H9 (cell line): ENCODE data around the gene G2E3. TPM values are rescaled to one million over a fixed set of nuclear protein-coding genes. Genes with fewer than 3 reads are reported as not detected.

Source experiments
- DNase-seq: peaks from one replicate; pipeline ENCODE4 v3.0.0-alpha.2; 2017
- H2AFZ ChIP-seq: one replicate; pipeline ENCODE4 v1.6.1; 2013; ENCODE audit warnings: mild to moderate bottlenecking, low read length, control low read depth, moderate library complexity
- H2AK5ac ChIP-seq: 2 replicates; pipeline ENCODE4 v1.6.1; 2013; ENCODE audit warnings: low read length, control low read depth, mixed read lengths; ENCODE audit not compliant: insufficient read length
- H2BK120ac ChIP-seq: one replicate; pipeline ENCODE4 v1.6.1; 2013; ENCODE audit warnings: low read depth, mild to moderate bottlenecking, low read length, control low read depth, inconsistent platforms; ENCODE audit not compliant: poor library complexity, severe bottlenecking
- H2BK12ac ChIP-seq: 2 replicates; pipeline ENCODE4 v1.6.1; 2013; ENCODE audit warnings: low read length, control low read depth, mixed read lengths, low read depth; ENCODE audit not compliant: insufficient read length
- H2BK15ac ChIP-seq: 2 replicates; pipeline ENCODE4 v1.6.1; 2013; ENCODE audit warnings: low read depth, low read length, control low read depth
- H2BK20ac ChIP-seq: one replicate; pipeline ENCODE4 v1.6.1; 2013; ENCODE audit warnings: low read depth, mild to moderate bottlenecking, low read length, control low read depth, inconsistent platforms; ENCODE audit not compliant: poor library complexity, severe bottlenecking
- H2BK5ac ChIP-seq: 2 replicates; pipeline ENCODE4 v1.6.1; 2013; ENCODE audit warnings: low read length, control low read depth, mixed read lengths; ENCODE audit not compliant: insufficient read length
- H3K14ac ChIP-seq: 2 replicates; pipeline ENCODE4 v1.6.1; 2013; ENCODE audit warnings: low read length, control low read depth; ENCODE audit not compliant: insufficient read depth
- H3K18ac ChIP-seq: 2 replicates; pipeline ENCODE4 v1.6.1; 2013; ENCODE audit warnings: low read depth, mild to moderate bottlenecking, mixed read lengths, low read length, control low read depth; ENCODE audit not compliant: insufficient read length
- H3K23ac ChIP-seq: 2 replicates; pipeline ENCODE4 v1.6.1; 2013; ENCODE audit warnings: low read length, control low read depth, mixed read lengths, low read depth; ENCODE audit not compliant: insufficient read length
- H3K23me2 ChIP-seq: 2 replicates; pipeline ENCODE4 v1.6.1; 2013; ENCODE audit warnings: low read depth, mild to moderate bottlenecking, mixed read lengths, low read length, control low read depth; ENCODE audit not compliant: insufficient read length, poor library complexity, severe bottlenecking
- H3K27ac ChIP-seq: 2 replicates; pipeline ENCODE4 v1.5.1; 2013; ENCODE audit warnings: low read length, control low read depth, mixed read lengths, low read depth; ENCODE audit not compliant: insufficient read length
- H3K27me3 ChIP-seq: 2 replicates; pipeline ENCODE4 v1.6.1; 2013; ENCODE audit warnings: low read length, control low read depth, inconsistent platforms; ENCODE audit not compliant: insufficient read depth
- H3K4ac ChIP-seq: 2 replicates; pipeline ENCODE4 v1.6.1; 2013; ENCODE audit warnings: low read depth, mild to moderate bottlenecking, control low read depth, inconsistent platforms, low read length, moderate library complexity
- H3K4me1 ChIP-seq: 2 replicates; pipeline ENCODE4 v1.6.1; 2013; ENCODE audit warnings: low read length, control low read depth, inconsistent platforms; ENCODE audit not compliant: insufficient read depth
- H3K4me2 ChIP-seq: 2 replicates; pipeline ENCODE4 v1.6.1; 2013; ENCODE audit warnings: low read length, control low read depth, mixed read lengths; ENCODE audit not compliant: insufficient read length, insufficient read depth
- H3K56ac ChIP-seq: 2 replicates; pipeline ENCODE4 v1.6.1; 2013; ENCODE audit warnings: low read depth, mild to moderate bottlenecking, mixed read lengths, low read length, control low read depth; ENCODE audit not compliant: insufficient read length
- H3K79me1 ChIP-seq: 2 replicates; pipeline ENCODE4 v1.6.1; 2013; ENCODE audit warnings: low read depth, mild to moderate bottlenecking, moderate library complexity, low read length, control low read depth, inconsistent platforms; ENCODE audit not compliant: insufficient read depth, poor library complexity, severe bottlenecking
- H3K79me2 ChIP-seq: 2 replicates; pipeline ENCODE4 v1.6.1; 2013; ENCODE audit warnings: low read length, control low read depth, inconsistent platforms; ENCODE audit not compliant: insufficient read depth
- H3K9ac ChIP-seq: 2 replicates; pipeline ENCODE4 v1.6.1; 2013; ENCODE audit warnings: low read length, control low read depth, mixed read lengths; ENCODE audit not compliant: insufficient read length; ENCODE audit errors: extremely low read depth
- H3K9me3 ChIP-seq: one replicate; pipeline ENCODE4 v1.6.1; 2013; ENCODE audit warnings: low read depth, low read length, inconsistent platforms; ENCODE audit not compliant: control insufficient read depth
- H3T11ph ChIP-seq: one replicate; pipeline ENCODE4 v1.6.1; 2013; ENCODE audit warnings: mild to moderate bottlenecking, low read length, control low read depth, inconsistent platforms
- H4K20me1 ChIP-seq: one replicate; pipeline ENCODE4 v1.6.1; 2013; ENCODE audit not compliant: control insufficient read depth, insufficient read length, insufficient read depth
- H4K5ac ChIP-seq: 2 replicates; pipeline ENCODE4 v1.6.1; 2013; ENCODE audit warnings: low read depth, mild to moderate bottlenecking, mixed read lengths, low read length, control low read depth; ENCODE audit not compliant: insufficient read length
- H4K8ac ChIP-seq: replicated peaks from 2 replicates; pipeline ENCODE4 v1.6.1; 2013; ENCODE audit warnings: low read length, control low read depth, mixed read lengths, low read depth; ENCODE audit not compliant: insufficient read length
- H4K91ac ChIP-seq: 2 replicates; pipeline ENCODE4 v1.6.1; 2013; ENCODE audit warnings: low read depth, mild to moderate bottlenecking, moderate library complexity, mixed read lengths, low read length, control low read depth; ENCODE audit not compliant: insufficient read length
- H3K27ac Mint-ChIP-seq, 3 experiments: 2 replicates in 2 of 3; 3 replicates in 1 of 3; pipeline ENCODE4 v1.8.0; 2020 to 2021; ENCODE audit warnings: mixed read lengths in 3 of 3, mild to moderate bottlenecking in 1 of 3, moderate library complexity in 1 of 3
- H3K27me3 Mint-ChIP-seq: 2 replicates; pipeline ENCODE4 v1.8.0; 2021; ENCODE audit warnings: low read depth, mild to moderate bottlenecking, moderate library complexity, mixed read lengths
- H3K36me3 Mint-ChIP-seq, 3 experiments: 2 replicates in 2 of 3; 3 replicates in 1 of 3; pipeline ENCODE4 v1.8.0; 2020 to 2021; ENCODE audit warnings: low read depth in 3 of 3, mixed read lengths in 3 of 3; ENCODE audit not compliant: insufficient read depth in 1 of 3
- H3K4me1 Mint-ChIP-seq, 2 experiments: 2 replicates each; pipeline ENCODE4 v1.8.0; 2020; ENCODE audit warnings: mixed read lengths in 2 of 2
- H3K4me3 Mint-ChIP-seq, 2 experiments: 2 replicates in 1 of 2; 3 replicates in 1 of 2; pipeline ENCODE4 v1.8.0; 2020 to 2021; ENCODE audit warnings: mild to moderate bottlenecking in 2 of 2, mixed read lengths in 2 of 2, moderate library complexity in 1 of 2
- H3K9me3 Mint-ChIP-seq, 2 experiments: 2 replicates in 1 of 2; 3 replicates in 1 of 2; pipeline ENCODE4 v1.8.0; 2020; ENCODE audit warnings: mild to moderate bottlenecking in 2 of 2, mixed read lengths in 2 of 2, moderate library complexity in 1 of 2
- CTCF ChIP-seq: fragments of 200-600 bp; sonication (generic); conservative IDR thresholded peaks from 3 replicates; pipeline ENCODE4 v1.8.0; 2021; ENCODE audit warnings: antibody characterized with exemption, mild to moderate bottlenecking
- WGBS: extraction: QIAGEN DNeasy Blood & Tissue Kit; methylation state at CpG from one replicate; pipeline ENCODE4 v1.1.7; 2013; ENCODE audit warnings: missing lambda C conversion rate, low lambda C conversion rate, mixed read lengths; ENCODE audit not compliant: insufficient read length; ENCODE audit errors: extremely low coverage; 5-methylcytosine and 5-hydroxymethylcytosine counted together
- total RNA-seq: library from RNA; stranded (reverse); gene quantifications from 2 replicates; pipeline ENCODE4 v1.2.1, GENCODE V29; 2021

G2E3 gene
- total RNA-seq, 1 experiment from 2014 or later: 49.2 TPM

DNA sequence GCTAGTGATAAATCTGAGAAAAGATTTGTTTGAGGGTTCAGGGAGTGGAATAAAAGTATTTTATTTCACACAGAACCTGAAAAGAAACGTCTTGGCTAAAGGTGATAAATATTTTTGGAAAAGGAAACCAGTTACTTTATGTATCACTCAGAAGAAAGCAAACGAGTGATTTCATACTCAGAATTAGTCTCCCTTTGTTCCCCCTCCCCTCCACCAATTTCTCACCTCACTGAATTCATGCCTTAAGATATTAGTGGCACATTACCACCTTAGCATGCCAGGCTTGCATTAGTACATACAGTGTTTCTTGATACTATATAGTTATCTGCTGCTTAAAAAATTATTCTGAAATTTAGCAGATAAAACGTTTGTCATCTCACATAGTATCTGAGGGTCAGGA, 28.2 kb downstream of the G2E3 start:
- no peak overlapping the region for H2AFZ ChIP-seq
- WGBS: no CpG with 5 or more reads among the region's 3 CpGs
- no peaks in the 10 kb centered on the region for H3K4me1 Mint-ChIP-seq
- no peak overlapping the region for H4K91ac ChIP-seq
- H3K4me3 Mint-ChIP-seq: no peak overlapping the region
- no peak overlapping the region for H3T11ph ChIP-seq
- no peak overlapping the region for H3K56ac ChIP-seq
- no peak for TF ChIP-seq CTCF
- no peaks in the 10 kb centered on the region for H3K27me3 ChIP-seq
- H3K27me3 Mint-ChIP-seq: no peaks in the 10 kb centered on the region; the same call in 1 of the 2 replicates
- H3K18ac ChIP-seq: no peak overlapping the region
- no peak overlapping the region for H3K23ac ChIP-seq
- no peak overlapping the region for H2BK20ac ChIP-seq
- H3K9ac ChIP-seq: no peak overlapping the region
- no peak overlapping the region for H3K4ac ChIP-seq
- H4K8ac ChIP-seq: no peak overlapping the region
- no peak overlapping the region for H3K27ac Mint-ChIP-seq
- no peak overlapping the region for H3K4me2 ChIP-seq
- H3K79me2 ChIP-seq: peaks cover 12% of the 10 kb centered on the region; the same call in 1 of the 2 replicates
- H4K20me1 ChIP-seq: no peaks in the 10 kb centered on the region
- no peak overlapping the region for H3K27ac ChIP-seq
- H3K23me2 ChIP-seq: no peaks in the 10 kb centered on the region
- no peak overlapping the region for H2BK120ac ChIP-seq
- H3K4me1 ChIP-seq: no peaks in the 10 kb centered on the region
- H4K5ac ChIP-seq: no peak overlapping the region
- H2BK15ac ChIP-seq: no peak overlapping the region
- no peak overlapping the region for H3K14ac ChIP-seq
- H3K9me3 Mint-ChIP-seq: peaks cover 19 to 24% of the 10 kb centered on the region in 2 experiments
- H3K79me1 ChIP-seq: peaks cover 9% of the 10 kb centered on the region
- H2BK12ac ChIP-seq: no peak overlapping the region
- peaks cover 43 to 83% (median 70%) of the 10 kb centered on the region in 3 experiments for H3K36me3 Mint-ChIP-seq
- H2BK5ac ChIP-seq: no peak overlapping the region
- DNase-seq: no peak
- no peaks in the 10 kb centered on the region for H3K9me3 ChIP-seq
- no peak overlapping the region for H2AK5ac ChIP-seq
